ENCODE data around the gene IFNA17. TPM values are rescaled to one million over a fixed set of nuclear protein-coding genes. Genes with fewer than 3 reads are reported as not detected.
"Not testable (repeated sequence)": the region's sequence is repeated elsewhere in the genome, so short reads cannot be mapped to it uniquely, and the experiment has no call there.

Gene IFNA17
- total RNA-seq, 1 donor from 2014 or later, result not detected

DNA sequence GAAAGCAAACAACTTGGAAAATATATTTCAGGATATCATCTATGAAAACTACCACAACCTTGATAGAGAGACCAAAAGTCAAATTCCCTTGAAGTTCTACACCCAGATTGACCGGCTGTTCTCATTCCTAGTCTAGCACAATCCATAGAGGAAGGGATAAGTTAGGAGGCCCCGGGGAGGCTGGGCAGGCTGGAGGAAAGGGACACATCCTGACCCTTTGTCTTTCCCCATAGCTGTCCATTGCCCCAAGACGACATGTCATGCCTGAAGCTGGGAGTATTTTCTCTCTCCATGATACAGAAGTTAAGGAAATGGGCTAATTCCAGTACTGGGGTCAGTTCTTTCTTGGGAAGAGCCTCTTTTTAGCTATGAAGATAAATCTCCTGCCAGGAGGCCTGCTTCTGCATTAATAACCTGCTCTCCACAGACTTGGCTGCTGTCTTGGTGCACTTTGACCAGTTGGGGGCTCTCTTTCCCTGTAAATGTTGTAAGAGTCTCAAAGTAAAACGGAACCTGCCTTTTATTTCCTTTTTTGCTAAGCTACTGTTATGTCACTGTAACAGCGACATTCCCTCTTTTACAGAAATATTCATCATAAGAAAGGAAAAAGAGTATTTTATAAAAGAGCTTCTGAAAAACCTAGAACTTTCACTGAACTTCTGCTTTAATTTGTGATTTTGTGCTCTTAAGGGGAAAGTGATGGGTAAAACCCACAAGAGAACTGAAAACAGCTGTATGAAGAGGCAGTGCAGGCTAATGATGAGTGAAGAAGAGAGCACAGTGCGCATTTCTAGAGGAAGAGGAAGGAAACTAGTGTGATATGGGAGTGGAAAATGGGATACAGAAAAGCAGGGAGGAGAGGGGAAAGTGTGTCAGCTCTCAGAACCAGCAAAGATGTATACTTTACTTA lies 32.9 kb downstream of the IFNA17 start:
- not testable (repeated sequence) for H3K4me3 Mint-ChIP-seq (ENCODE audit: unreplicated experiment); DNase-seq (ENCODE audit: low spot score); H3K4me1 Mint-ChIP-seq (ENCODE audit: low read depth); H3K9me3 Mint-ChIP-seq (ENCODE audit: low read depth); H3K27ac Mint-ChIP-seq (ENCODE audit: unreplicated experiment); H3K36me3 Mint-ChIP-seq (ENCODE audit: low read depth)
- peaks cover 31% of the 10 kb centered on the region for H3K27me3 Mint-ChIP-seq (ENCODE audit: low read depth)
- TF ChIP-seq, protein P1, sequence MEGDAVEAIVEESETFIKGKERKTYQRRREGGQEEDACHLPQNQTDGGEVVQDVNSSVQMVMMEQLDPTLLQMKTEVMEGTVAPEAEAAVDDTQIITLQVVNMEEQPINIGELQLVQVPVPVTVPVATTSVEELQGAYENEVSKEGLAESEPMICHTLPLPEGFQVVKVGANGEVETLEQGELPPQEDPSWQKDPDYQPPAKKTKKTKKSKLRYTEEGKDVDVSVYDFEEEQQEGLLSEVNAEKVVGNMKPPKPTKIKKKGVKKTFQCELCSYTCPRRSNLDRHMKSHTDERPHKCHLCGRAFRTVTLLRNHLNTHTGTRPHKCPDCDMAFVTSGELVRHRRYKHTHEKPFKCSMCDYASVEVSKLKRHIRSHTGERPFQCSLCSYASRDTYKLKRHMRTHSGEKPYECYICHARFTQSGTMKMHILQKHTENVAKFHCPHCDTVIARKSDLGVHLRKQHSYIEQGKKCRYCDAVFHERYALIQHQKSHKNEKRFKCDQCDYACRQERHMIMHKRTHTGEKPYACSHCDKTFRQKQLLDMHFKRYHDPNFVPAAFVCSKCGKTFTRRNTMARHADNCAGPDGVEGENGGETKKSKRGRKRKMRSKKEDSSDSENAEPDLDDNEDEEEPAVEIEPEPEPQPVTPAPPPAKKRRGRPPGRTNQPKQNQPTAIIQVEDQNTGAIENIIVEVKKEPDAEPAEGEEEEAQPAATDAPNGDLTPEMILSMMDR (IDR thresholded peaks at IDR 0.05), result peak; percentile 77

DNA sequence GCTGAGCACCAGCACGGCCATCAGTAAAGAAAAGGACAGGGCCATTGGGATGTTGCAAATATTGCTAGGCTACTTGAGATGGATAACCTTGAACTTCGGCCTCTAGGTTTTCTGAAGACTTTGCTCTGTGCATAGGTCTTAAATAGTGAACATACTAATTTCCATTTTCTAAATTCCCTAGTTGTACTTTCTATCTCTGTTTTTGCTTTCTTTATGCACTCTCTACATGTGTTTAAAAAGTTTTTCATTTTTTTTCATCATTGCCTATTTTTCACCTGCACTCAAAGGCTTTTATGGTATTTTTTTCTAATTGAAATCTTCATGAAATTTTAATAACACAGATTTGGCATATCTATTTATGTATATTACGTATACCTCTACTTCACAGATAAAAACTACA lies 40.5 kb downstream of the IFNA17 start, which contains the start of gene IFNA4:
Gene IFNA4, minus strand, starts transcription at position 101 of the 400 bp plus-strand sequence. Its CDS starts 56 bp downstream, at position 45.
- H3K27ac Mint-ChIP-seq (ENCODE audit: unreplicated experiment); H3K4me3 Mint-ChIP-seq (ENCODE audit: unreplicated experiment); DNase-seq (ENCODE audit: low spot score); H3K4me1 Mint-ChIP-seq (ENCODE audit: low read depth); H3K36me3 Mint-ChIP-seq (ENCODE audit: low read depth); H3K9me3 Mint-ChIP-seq (ENCODE audit: low read depth): not testable (repeated sequence)
- H3K27me3 Mint-ChIP-seq (ENCODE audit: low read depth), result peaks cover 37% of the 10 kb centered on the region

DNA sequence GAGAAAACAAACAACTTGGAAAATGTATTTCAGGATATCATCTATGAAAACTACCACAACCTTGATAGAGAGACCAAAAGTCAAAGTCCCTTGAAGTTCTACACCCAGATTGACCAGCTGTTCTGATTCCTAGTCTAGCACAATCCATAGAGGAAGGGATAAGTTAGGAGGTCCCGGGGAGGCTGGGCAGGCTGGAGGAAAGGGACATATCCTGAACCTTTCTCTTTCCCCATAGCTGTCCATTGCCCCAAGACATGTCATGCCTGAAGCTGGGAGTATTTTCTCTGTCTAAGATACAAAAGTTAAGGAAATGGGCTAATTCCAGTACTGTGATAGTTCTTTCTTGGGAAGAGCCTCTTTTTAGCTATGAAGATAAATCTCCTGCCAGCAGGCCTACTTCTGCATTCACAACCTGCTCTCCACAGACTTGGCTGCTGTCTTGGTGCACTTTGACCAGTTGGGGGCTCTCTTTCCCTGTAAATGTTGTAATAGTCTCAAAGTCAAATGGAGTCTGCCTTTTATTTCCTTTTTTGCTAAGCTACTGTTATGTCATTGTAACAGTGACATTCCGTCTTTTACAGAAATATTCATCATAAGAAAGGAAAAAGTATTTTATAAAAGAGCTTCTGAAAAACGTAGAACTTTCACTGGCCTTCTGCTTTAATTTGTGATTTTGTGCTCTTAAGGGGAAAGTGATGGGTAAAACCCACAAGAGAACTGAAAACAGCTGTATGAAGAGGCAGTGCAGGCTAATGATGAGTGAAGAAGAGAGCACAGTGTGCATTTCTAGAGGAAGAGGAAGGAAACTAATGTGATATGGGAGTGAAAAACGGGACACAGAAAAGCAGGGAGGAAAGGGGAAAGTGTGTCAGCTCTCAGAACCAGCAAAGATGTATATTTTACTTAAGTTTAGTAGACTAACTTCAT lies 44.9 kb downstream of the IFNA17 start:
- H3K27ac Mint-ChIP-seq (ENCODE audit: unreplicated experiment); DNase-seq (ENCODE audit: low spot score); H3K36me3 Mint-ChIP-seq (ENCODE audit: low read depth); H3K4me3 Mint-ChIP-seq (ENCODE audit: unreplicated experiment); H3K4me1 Mint-ChIP-seq (ENCODE audit: low read depth); H3K9me3 Mint-ChIP-seq (ENCODE audit: low read depth): not testable (repeated sequence)
- TF ChIP-seq, protein P1 (IDR thresholded peaks at IDR 0.05), result peak; percentile 64
- peaks cover 31% of the 10 kb centered on the region for H3K27me3 Mint-ChIP-seq (ENCODE audit: low read depth)

Other genes starting within 250 kb of the IFNA17 start
- gene HACD4, start 196.6 kb downstream of the IFNA17 start, total RNA-seq, result 0.97 to 1.3 TPM (median 0.97 TPM) in 3 replicates
- gene IFNB1, start 150.3 kb downstream of the IFNA17 start, total RNA-seq, result not detected in 3 replicates
- not detected in 3 replicates for gene IFNW1, start 86.4 kb downstream of the IFNA17 start, total RNA-seq
- gene IFNA21, start 61.6 kb downstream of the IFNA17 start, total RNA-seq, result not detected in 3 replicates
- not detected in 3 replicates for gene IFNA4, start 40.6 kb downstream of the IFNA17 start, total RNA-seq
- not detected in 3 replicates for gene IFNA7, start 26.0 kb downstream of the IFNA17 start, total RNA-seq
- gene IFNA10, start 21.1 kb downstream of the IFNA17 start, total RNA-seq, result not detected in 3 replicates
- gene IFNA16, start 10.9 kb downstream of the IFNA17 start, total RNA-seq, result not detected in 3 replicates
- gene IFNA14, start 11.8 kb upstream of the IFNA17 start, total RNA-seq, result not detected in 3 replicates
- not detected in 3 replicates for gene IFNA5, start 77.1 kb upstream of the IFNA17 start, total RNA-seq
- gene KLHL9, start 107.2 kb upstream of the IFNA17 start, total RNA-seq, result 27.6 to 32.6 TPM (median 28.9 TPM) in 3 replicates
- gene IFNA6, start 122.7 kb upstream of the IFNA17 start, total RNA-seq, result not detected in 3 replicates
- gene IFNA13, start 139.8 kb upstream of the IFNA17 start, total RNA-seq, result not detected in 3 replicates
- not detected in 3 replicates for gene IFNA2, start 157.2 kb upstream of the IFNA17 start, total RNA-seq
- not detected in 3 replicates for gene IFNA8, start 180.9 kb upstream of the IFNA17 start, total RNA-seq
- not detected in 3 replicates for gene IFNA1, start 212.2 kb upstream of the IFNA17 start, total RNA-seq

Measured in chondrocyte (in vitro differentiated cells).